HG02678 (cell line): ENCODE results near the gene LRRC53.

Experiments used
- ATAC-seq: cut with Tn5 transposase; IDR thresholded peaks from one replicate; pipeline ENCODE4 v1.9.1; 2021; ENCODE audit warnings: mild to moderate bottlenecking, moderate library complexity; ENCODE audit not compliant: unreplicated experiment

Gene LRRC53

DNA sequence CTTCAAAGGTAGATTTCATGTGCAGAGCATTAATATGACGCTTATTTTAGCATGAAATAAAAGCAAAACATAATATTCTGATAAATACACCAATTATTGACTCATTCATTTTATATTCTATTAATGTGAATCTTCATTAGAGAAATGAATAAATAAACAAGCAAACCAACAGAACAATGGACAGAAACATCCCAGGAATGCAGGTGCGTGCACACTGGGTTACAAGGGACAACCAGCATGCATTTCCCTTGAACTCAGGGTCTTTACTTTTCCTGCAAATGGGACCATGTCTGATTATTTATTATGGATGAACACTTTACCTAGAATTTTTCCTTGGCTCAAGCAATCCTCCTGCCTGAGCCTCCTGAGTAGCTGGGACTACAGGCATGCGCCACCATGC, 13.5 kb downstream of the LRRC53 start:
- ATAC-seq: no peak

DNA sequence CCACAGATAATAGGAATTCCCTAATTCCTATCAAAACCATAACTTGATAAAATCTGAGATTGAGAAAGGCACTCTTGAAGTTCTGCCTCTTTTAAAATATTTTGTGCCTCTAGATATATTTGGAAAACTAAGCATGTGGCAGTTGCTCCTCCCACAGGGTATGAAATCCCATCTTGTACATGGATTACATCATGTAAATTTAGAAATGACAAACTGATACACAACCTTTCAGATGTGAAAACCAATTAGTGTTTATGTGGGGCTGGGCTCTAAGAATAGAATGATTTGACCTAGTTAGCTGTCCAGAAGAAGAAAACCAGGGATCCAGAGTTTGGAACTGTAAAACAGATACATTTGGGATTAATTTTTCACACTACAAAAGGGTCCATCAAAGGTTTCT, 15.7 kb downstream of the LRRC53 start:
- ATAC-seq: no peak

DNA sequence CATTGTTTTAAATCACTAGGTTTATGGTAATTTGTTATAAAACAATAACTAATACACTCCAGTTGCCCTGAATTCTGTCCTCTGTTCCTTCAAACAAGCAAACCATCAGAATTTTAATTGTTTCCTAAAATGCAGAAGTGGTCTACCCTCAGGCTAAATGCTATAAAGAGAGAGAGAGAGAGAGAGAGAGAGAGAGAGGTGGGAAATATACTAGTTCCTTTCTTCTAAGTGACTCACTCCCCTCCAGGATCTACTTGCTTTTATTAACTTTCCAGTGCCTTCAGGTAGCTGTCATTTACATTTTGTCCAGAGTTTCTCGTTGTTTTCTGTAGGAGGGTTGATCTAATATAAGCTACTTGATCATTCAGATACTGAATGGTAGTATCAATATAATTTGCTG, 26.4 kb downstream of the LRRC53 start:
- ATAC-seq: no peak

DNA sequence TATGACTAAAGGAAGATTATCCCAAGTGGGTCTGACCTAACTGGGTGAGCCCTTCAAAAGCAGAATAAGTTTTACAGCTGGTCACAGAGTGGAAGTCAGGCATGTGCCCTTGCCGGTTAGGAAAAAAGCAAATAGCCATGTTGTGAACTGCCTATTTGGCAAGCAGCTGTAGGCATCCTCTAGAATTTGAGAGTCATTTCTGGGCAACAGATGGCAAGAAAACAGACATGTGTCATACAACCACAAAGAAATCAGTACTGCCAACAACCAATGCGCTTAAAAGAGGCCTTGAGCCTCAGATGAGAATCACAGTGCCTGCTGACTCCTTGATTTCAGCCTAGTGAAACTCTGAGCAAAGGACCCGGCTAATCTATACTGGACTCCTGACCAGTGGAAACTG, 26.8 kb downstream of the LRRC53 start:
- ATAC-seq: no peak

DNA sequence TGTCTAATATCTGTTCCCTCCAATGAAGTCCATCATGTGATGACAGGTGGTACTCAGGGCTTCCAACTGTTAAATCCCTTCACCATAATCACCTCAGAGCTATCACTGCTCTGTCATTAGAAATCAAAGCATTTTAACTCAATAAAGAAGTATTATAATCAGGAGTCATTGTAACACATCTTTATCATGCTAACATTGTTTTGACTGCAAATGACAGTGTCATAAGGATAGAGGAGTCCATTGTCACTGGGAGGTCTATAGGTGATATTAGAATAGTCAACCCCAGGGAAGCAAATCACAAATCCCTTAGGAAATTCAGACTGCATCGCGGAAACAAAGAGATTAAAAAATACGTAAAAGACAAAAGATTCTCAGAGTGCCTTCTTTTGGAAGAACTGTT, 30.8 kb downstream of the LRRC53 start:
- no peak for ATAC-seq

DNA sequence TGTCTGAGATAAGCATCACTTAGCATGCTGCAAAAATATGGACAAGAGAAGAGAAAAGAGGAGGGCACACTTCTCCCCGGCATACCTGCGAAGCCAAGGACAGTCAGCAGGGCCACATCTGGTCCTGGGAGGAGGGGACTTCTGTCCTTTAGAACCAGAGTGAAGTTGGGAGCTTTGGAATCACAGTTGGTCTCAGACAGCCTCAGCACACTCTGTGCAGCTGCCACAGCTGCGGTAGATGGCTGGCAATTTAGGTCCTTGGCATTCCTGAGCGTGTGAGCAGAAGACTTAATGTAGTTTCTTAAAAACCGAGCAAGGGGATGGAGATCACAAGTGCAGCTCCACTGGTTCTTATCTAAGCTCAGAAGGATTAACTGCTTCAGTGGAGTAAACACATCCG, 32.3 kb downstream of the LRRC53 start:
- ATAC-seq: no peak

DNA sequence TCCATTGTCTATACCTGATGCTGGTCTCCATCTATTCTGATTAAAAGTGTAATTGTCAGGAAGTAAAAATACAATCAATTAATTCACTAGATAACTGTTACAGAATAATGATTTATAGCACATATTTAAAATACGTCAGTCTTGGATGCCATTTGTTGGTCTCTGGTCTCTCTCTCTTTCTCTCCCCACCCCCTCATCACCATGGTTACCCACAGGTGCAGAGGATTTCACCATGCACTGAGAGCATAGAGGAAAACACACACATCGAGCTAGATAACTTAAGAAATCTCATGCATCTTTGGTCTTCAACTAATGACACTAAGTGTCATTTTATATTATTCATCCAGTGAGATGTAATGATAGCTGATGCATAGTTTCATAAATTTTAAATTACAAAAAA, 33.4 kb downstream of the LRRC53 start:
- ATAC-seq: no peak

DNA sequence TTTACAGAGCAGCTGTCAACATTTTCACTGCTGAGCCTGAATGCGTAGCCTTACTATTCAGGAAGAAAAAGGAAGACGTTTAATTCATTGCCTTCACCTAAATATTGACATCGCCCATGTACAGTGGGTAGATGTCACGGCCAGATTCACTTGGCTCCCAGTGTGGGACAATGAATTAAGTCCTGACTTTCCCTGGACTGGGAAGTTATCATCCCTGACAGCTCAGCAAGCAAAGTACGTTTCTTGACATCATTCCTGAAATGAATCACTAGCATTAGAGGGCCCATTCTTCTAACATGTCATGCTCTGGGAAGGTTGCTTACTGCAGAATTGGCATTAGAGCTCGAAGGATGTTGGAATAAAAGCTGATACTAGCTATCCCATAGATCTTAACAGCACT, 37.8 kb downstream of the LRRC53 start:
- no peak for ATAC-seq

DNA sequence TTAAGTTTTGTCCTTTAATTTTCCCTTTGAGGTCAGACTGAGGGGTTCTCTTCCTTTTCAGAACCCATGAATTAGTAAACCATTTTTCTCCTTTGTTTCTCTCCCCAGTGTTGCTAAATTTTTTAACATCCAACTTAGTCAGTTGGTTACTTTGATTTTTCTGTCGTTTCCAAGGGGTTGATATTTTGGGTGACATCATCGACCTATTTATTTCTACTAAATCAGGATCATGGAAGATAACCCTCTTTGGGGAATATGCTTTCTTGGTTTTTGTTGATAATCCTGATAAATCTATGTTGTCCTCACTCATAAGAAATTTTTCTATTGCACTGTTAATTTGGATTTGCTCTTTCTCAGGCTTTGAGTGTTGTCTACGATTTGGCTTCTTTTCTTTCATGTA, 40.9 kb downstream of the LRRC53 start:
- no peak for ATAC-seq

DNA sequence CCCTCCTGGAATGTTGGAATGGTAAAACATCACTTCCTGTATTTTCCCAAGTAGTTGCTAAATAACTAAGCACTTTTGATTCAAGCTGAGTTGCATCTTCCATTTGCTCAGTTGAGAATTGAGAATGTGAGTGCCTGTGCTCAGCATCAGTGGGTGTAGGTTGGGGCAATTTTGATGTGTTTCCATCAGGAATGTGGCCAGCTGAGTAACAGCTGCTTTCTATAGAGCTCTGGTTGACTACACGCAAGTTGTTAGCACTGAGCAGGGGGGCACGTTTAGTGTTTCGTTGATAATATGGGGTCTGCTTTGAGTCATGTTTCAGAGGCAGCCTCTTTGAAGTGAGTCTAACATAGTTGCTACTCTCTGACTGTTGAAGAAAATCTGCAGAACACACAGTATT, 41.5 kb downstream of the LRRC53 start:
- no peak for ATAC-seq

DNA sequence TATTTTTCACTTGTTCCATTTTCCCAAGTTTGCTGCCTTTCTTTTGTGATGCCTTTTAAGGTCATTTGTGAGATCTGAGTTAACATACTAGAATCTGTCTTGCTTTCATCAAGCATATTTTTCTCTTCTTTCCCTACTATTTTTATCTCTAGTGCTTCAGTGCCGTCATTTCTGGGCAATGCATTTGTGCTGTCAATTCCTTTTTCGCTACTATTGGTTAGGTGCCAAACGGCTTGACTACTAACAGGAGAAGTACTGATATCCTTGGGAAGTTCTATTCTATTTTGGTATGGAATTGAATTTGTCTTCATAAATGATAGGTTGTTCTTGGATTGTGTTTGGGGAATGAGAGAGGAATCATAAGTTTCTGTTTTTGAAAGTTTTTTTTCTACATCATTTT, 42.2 kb downstream of the LRRC53 start:
- ATAC-seq: no peak

DNA sequence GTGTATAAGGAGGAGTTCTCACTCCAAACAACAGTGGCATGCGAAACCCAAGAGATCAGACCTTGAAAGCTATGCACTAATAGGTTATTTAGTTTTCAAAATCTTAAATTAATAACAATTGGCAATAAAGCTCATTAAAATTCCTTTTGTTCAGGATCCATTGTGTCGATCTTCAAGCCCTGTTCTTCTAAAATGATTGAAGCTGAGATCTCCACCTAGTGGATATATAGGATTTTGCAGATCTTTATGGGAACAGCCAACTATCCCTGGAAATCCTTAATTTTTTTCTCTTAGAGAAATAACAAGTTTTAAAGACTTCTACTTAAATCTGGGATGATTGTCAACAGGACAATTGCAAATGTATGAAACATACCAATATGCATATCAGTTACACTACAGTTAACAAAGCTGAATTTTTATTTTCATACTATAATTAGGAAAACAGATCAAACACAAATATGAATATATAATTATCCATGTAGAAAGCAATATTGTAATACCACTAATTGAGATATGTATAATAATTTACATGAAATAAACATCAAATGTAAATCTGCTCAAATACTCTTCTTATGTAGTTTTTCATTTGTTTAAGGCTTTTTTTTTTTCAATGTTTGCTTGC, 43.3 kb downstream of the LRRC53 start:
- ATAC-seq: no peak

DNA sequence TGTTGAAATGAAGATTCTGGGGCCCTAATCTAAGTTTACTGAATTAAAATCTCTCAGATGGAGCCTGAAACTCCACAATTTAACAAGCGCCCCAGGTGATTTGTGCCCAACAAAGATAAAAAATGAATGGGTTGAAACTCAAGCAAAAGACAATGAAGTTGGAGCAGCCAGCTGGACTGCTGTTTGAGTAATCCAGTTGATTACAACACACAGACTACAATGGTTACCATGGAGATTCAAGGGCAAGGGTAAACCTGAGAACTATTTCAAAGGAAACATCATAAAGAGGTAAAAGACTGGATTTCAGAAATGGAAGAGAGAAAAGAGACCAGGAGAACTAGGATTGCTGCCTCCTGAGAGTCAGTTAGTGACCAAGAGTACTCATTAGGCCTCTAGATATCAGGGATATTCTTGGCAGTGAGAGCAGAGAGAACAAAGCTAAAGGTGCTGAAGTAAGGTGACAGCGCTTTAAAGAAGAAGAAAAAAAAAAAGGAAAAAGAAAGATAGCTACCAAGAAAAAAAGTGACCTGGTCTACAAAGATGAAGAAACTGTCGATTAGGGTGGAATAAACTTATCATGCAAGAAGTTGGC, 44.5 kb downstream of the LRRC53 start:
- no peak for ATAC-seq

DNA sequence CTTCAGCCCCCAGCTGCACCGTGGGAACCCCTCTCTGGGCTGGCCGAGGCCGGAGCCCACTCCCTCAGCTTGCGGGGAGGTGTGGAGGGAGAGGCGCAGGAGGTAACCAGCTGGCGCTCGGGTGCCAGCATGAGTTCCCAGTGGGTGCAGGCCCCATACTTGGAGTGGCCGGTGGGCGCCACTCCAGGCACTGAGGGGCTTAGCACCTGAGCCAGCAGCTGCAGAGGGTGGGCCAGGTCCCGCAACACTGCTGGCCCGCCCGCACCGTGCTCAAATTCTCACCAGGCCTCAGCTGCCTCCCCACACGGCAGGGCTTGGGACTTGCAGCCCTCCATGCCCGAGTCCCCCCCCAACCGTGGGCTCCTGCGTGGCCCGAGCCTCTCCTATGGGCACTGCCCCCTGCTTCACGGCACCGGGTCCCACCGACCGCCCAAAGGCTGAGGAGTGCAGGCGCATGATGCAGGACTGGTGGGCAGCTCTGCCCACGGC, 47.2 kb downstream of the LRRC53 start:
- ATAC-seq: no peak

DNA sequence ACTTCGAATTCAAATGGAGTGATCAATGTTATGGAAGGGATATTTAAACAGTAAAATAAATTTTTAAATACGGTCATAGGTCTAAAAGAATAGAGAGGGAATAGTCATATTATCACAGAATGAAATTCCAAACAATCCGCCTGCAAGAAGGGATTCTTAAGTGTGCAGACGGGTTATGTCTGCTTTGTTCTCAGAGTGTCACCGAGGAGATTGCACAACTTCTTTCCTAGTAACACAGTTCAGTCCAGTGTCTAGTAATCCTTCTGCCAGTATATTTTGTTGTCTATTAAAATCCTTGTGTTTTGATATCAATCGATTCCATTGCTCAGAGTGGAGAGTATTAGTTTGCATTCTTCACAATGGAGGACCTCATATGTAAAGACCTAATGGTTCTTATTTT, 48.4 kb downstream of the LRRC53 start:
- ATAC-seq: no peak

DNA sequence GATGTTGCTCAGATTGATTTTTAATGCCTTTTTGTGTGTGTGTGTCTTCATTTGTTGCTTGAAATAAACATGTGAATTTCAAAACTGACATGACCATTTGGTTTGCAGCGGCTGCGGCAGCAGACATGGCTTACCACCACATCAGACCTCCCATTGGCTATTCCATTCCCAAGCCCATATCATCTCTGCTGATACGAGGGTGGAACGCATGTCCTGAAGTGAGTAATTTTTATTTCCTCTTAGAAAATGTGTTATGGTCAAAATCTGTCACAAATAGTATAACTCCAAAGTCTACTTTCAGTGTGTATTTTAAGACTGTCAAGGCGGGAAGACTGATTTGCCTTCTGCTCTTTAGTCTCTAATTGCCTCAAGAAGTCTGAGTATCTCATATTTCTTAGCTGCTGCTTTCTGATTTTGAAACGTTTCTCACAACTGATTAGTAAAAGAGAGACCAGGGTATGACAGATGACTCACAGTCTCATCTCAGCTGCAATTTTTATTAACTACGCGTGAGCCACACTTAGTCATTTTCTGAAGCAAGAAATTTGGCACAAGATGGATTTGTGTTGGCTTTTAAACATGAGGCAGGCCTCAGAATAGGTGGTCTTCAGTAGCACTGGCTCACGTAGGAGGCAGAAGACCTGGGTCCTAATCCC, 49.0 kb downstream of the LRRC53 start:
- peak; percentile 43 for ATAC-seq

DNA sequence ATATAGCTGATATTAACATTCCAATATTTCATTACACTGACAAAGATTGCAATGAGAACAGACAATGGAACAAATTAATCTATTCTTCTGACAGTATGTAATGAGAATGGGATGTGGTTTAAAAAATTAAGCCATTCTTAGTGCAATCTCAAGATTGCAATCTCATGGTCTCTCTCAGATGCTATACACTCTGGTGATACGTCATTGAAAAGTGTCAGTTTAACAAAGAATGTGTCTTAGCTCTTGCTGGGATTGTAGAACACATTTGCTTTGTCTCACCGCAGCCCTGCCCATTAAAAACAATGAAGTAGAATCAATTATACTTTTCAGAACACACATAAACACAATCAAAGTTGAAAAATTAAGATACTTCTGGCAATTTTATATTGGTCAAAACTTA, 55.2 kb downstream of the LRRC53 start:
- no peak for ATAC-seq

DNA sequence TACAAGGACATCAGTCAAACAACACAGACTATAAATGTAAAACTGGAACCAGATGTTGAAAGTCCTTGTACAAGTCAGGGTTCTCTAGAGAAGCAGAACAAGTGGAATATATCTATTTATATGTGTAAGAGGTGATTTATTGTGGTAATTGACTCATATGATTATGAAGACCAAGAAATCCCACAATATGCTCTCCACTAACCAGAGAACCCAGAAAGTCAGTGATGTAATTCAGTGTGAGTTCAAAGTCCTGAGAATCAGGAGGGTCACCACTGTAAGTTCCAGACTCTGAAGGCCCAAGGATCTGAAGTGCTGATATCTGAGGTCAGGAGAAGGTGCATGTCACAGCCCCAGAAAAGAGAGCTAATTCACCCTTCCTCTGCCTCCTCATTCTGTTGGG, 57.0 kb downstream of the LRRC53 start:
- no peak for ATAC-seq

DNA sequence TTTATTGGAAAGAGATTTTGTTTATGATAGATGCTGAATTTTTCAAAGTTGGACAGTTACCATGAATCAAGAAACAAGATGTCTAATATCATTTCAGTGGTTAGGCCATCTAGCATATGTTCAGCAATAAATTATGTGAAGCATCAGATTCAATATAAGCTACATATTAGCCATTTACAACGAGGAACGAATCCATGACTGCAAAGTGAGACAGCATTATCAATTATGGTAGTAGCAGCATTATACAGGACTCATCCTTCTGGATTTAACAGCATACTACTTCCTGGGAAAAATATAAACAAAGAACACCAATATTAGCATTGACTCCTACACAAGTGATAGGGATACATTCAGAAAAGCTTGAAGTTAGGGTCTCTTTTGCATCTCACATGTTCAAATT, 59.1 kb downstream of the LRRC53 start:
- ATAC-seq: no peak

DNA sequence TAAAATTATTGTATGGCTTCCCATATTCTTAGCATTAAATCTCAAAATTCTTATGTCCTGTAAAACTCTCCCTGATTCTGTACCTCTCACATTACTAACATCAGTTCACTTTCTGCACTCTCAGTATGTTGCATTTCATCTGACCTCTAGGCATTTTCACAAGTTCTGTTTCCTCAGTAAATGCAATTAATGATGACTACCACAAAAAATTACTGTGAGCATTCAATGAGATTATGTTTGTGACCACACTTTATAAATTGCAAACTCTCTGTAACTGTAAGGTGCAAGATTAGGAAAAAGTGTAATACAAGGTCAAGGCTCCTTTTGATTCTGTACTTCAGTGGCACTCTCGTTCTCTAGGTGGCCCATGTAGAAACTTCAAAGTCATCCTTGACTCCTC, 60.4 kb downstream of the LRRC53 start:
- ATAC-seq: no peak

DNA sequence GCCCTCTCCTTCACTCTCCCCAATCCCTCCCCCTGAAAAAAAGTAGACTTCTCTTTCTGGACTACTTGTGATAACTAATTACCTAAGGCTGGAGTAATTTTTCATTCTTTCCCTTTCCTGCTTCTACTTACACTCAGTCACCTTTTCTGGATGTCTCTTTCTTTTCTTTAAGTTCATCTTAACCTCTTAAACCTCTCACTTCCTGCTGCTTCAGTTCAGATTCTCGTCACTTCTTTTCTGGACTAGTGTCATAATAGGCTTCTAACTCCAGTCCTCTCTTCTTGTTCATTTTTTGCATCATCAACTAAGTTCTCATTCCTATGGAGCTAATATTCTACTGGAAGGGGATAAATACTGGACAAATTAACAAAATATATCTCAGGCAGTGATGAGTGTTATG, 75.4 kb downstream of the LRRC53 start:
- ATAC-seq: no peak

DNA sequence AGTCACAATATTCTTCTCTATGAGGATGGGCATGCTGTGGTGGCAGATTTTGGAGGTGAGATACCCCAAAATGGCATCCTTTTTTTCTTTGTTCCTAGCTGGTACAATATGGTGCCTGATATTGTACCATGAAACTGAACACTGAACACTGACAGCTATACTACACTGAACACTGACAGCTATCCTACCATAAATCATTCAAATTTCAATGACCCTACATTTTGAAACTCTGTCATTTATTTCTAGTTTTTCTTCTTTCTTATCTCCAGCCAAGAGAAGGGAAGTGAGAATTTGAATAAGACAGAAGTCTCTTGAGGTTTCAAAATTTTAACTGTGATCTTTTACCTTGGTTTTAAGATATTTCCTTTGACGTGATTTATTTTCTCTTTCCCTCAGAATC, 76.3 kb downstream of the LRRC53 start:
- no peak for ATAC-seq

DNA sequence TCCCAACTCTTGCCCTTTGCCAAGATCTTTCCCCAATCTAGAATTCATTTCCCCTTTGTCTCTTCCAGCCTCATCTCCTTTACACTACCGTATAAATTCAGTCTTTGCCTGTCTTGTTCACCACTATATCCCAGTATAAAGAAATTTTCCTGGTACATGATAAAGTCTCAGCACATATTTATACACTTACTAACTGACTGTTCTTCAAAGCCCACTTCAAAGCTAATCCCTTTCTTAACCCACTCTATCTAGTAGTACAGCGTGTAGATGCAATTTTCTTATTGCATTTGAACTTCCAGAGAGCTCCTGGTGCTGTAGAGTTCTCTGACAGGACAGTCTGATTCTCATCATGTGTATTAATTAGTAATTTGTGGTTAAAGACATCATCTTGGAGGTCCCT, 78.1 kb downstream of the LRRC53 start:
- no peak for ATAC-seq
